WTC11 (cell line): Measurements from ENCODE around the gene TUBA3D. TPM values are rescaled to one million over a fixed set of nuclear protein-coding genes. Genes with fewer than 3 reads are reported as not detected.
"Not testable (repeated sequence)": the region's sequence is repeated elsewhere in the genome, so short reads cannot be mapped to it uniquely, and the experiment has no call there.

Experiments
- ATAC-seq: fragments of 200-7000 bp; cut with Tn5 transposase; 2 replicates; pipeline ENCODE4 v1.10.0; 2021; ENCODE audit warnings: mild to moderate bottlenecking, moderate library complexity
- CTCF ChIA-PET: fragments of 300-600 bp; sonication (Branson Sonifier 250); formaldehyde crosslinking; loops from one replicate; lab custom pipeline; 2021; ENCODE audit warnings: antibody characterized with exemption; lab: Charles Lee
- POLR2A ChIA-PET: fragments of 350-600 bp; sonication (Branson Sonifier 250); formaldehyde crosslinking; loops from one replicate; lab custom pipeline; 2021; ENCODE audit warnings: antibody characterized with exemption; lab: Charles Lee
- DNase-seq: peaks from one replicate; pipeline ENCODE4 v3.0.0; 2021; ENCODE audit warnings: low spot score
- H3K27ac Mint-ChIP-seq: 2 replicates; pipeline ENCODE4 v1.8.0; 2021; ENCODE audit warnings: mixed read lengths
- H3K27me3 Mint-ChIP-seq: 2 replicates; pipeline ENCODE4 v1.8.0; 2021; ENCODE audit warnings: low read depth, mild to moderate bottlenecking, moderate library complexity, mixed read lengths
- H3K36me3 Mint-ChIP-seq: 2 replicates; pipeline ENCODE4 v1.8.0; 2021; ENCODE audit warnings: mixed read lengths
- H3K4me1 Mint-ChIP-seq: 2 replicates; pipeline ENCODE4 v1.8.0; 2022; ENCODE audit warnings: mixed read lengths
- H3K4me3 Mint-ChIP-seq: 2 replicates; pipeline ENCODE4 v1.8.0; 2021; ENCODE audit warnings: mild to moderate bottlenecking, moderate library complexity, mixed read lengths
- H3K9me3 Mint-ChIP-seq: 2 replicates; pipeline ENCODE4 v1.8.0; 2021; ENCODE audit warnings: mixed read lengths
- E2F5 ChIP-seq: sonication (generic); formaldehyde crosslinking; IDR thresholded peaks from 2 replicates; pipeline ENCODE4 v1.8.1; 2022; ENCODE audit warnings: mild to moderate bottlenecking, moderate library complexity, missing genetic modification reagents
- GABPB1 ChIP-seq: sonication (generic); formaldehyde crosslinking; IDR thresholded peaks from 2 replicates; pipeline ENCODE4 v1.8.1; 2023; ENCODE audit warnings: mild to moderate bottlenecking, missing genetic modification reagents
- NR1H2 ChIP-seq: sonication (generic); formaldehyde crosslinking; IDR thresholded peaks from 2 replicates; pipeline ENCODE4 v1.9.0; 2021; ENCODE audit warnings: mild to moderate bottlenecking, moderate library complexity, missing genetic modification reagents
- ZNF671 ChIP-seq: fragments of 250-450 bp; sonication (Bioruptor Pico); IDR thresholded peaks from 2 replicates; pipeline ENCODE4 v1.8.0; 2021; ENCODE audit warnings: mild to moderate bottlenecking
- total RNA-seq: library from RNA; stranded (reverse); gene quantifications from 3 replicates; pipeline ENCODE4 v1.2.3, GENCODE V29; 2021
- TF ChIP-seq, protein P1 (sequence below): sonication (generic); formaldehyde crosslinking; IDR thresholded peaks from 2 replicates; pipeline ENCODE4 v1.8.0; 2022; ENCODE audit warnings: missing genetic modification reagents

TUBA3D gene
- total RNA-seq, 1 experiment from 2014 or later: 0.28 TPM

DNA sequence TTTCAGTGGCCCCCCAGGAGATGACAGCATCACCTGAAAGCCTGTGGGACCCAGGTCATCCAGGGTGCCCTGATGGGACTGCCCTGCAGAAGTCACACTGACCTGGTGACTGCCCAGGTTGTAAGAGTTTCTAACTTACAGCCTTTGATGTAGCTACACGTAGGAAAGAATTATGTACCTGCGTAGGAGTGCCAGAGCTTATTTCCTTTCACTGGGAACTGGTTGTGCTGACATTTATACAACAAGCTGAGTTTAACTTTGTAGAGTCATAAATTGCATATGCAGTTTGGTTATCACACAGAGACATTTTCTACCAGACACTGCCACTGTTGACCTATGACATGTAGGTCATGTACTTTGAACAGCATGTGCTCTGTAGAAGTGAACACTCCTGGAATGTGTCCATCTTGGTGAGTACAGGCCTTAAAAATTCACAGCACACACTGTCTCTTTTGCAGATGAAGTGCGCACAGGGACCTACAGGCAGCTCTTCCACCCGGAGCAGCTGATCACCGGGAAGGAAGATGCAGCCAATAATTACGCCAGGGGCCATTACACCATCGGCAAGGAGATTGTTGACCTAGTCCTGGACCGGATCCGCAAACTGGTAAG, 3.0 kb downstream of the TUBA3D start:
- H3K27me3 Mint-ChIP-seq, ATAC-seq, H3K4me3 Mint-ChIP-seq, H3K4me1 Mint-ChIP-seq, POLR2A ChIA-PET, DNase-seq, H3K9me3 Mint-ChIP-seq, H3K27ac Mint-ChIP-seq, H3K36me3 Mint-ChIP-seq, CTCF ChIA-PET: not testable (repeated sequence)

- H3K27me3 Mint-ChIP-seq, ATAC-seq, DNase-seq, H3K4me3 Mint-ChIP-seq, H3K36me3 Mint-ChIP-seq, POLR2A ChIA-PET, H3K27ac Mint-ChIP-seq, H3K4me1 Mint-ChIP-seq, H3K9me3 Mint-ChIP-seq: not testable (repeated sequence)
- CTCF ChIA-PET: interaction anchor here (0.6 kb wide), 1 partner anchor 13 kb away, joined by 5 read pairs; no protein-coding TSS in a partner anchor
These were observed 4.4 kb downstream of the TUBA3D start for GRCh38 chr2:131480351-131480750.

DNA sequence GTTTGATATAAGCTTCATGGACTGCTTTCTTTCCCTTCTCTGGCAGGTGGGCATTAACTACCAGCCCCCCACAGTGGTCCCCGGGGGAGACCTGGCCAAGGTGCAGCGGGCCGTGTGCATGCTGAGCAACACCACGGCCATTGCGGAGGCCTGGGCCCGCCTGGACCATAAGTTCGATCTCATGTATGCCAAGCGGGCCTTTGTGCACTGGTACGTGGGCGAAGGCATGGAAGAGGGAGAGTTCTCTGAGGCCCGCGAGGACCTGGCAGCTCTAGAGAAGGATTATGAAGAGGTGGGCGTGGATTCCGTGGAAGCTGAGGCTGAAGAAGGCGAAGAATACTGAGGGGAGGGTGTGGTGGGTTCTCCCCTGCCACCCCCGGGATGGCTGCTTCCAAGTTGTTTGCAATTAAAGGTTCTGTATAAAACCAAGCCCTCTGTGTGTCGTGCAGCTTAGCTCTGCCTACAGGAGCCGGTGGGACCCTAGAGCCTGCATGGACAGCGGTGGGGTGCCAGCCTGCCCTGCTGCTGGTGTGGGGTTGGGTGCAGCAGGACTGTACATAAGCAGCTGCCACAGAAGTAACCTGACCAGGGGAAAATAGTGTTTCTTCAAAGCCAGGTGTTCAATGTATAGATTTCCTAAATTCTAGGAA, 6.7 kb downstream of the TUBA3D start:
- POLR2A ChIA-PET, H3K36me3 Mint-ChIP-seq, CTCF ChIA-PET, H3K9me3 Mint-ChIP-seq, H3K27me3 Mint-ChIP-seq, ATAC-seq, DNase-seq, H3K27ac Mint-ChIP-seq, H3K4me3 Mint-ChIP-seq, H3K4me1 Mint-ChIP-seq: not testable (repeated sequence)

GRCh38 chr2:131483981-131484820, 8.3 kb downstream of the TUBA3D start:
- POLR2A ChIA-PET, H3K27me3 Mint-ChIP-seq, ATAC-seq, H3K27ac Mint-ChIP-seq, H3K4me1 Mint-ChIP-seq, CTCF ChIA-PET, H3K36me3 Mint-ChIP-seq, H3K4me3 Mint-ChIP-seq, H3K9me3 Mint-ChIP-seq, DNase-seq: not testable (repeated sequence)

GRCh38 chr2:131484906-131485460, 9.1 kb downstream of the TUBA3D start:
- CTCF ChIA-PET, H3K4me3 Mint-ChIP-seq, H3K36me3 Mint-ChIP-seq, H3K4me1 Mint-ChIP-seq, DNase-seq, POLR2A ChIA-PET, H3K27ac Mint-ChIP-seq, H3K27me3 Mint-ChIP-seq, ATAC-seq, H3K9me3 Mint-ChIP-seq: not testable (repeated sequence)

DNA sequence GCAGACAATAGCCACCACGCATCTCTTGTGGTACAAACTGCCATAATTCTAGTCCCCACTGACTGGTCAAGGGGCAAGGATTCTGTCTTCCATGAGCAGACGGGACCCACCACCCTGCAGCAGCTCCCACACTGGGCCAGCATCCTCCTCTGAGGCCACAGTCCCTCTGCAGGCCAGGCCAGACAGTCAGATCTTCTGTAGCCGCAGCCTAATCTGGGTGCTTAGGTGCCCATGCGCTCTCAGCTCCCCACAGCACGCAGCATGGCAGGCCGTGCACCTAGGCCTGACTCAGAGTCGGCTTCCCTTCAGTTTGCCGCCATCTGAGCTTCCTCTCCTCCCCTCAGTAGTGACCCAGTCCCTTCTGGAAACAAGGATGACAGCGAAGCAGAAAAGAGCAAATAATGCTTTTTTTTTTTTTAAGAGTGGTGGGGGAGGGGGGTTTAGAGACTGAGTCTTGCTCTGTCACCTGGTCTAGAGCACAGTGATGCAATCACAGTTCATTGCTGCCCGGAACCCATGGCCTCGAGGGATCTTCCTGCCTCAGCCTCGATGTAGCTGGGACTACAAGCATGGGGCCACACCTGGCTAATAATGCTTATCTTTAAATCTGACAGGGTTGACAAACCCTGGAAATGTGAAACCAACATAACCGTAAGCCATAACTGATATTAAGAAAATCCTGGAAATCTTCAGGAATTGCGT, 10.4 kb downstream of the TUBA3D start:
- H3K9me3 Mint-ChIP-seq, H3K36me3 Mint-ChIP-seq, CTCF ChIA-PET, POLR2A ChIA-PET, H3K4me3 Mint-ChIP-seq, DNase-seq, ATAC-seq, H3K27me3 Mint-ChIP-seq: not testable (repeated sequence)
- Mint-ChIP-seq H3K4me1 (peaks cover 11% of the 10 kb centered on the region), H3K27ac (0 out of 2 replicates have a peak overlapping the region, but pooled peaks have one; percentile 70)
- TF ChIP-seq GABPB1: peak; percentile 46; the same call in 1 of the 2 replicates

- peak overlapping the region; percentile 41; the same call in 1 of the 2 replicates for H3K27ac Mint-ChIP-seq
- H3K4me1 Mint-ChIP-seq: peaks cover 11% of the 10 kb centered on the region
- peaks cover 8% of the 10 kb centered on the region for H3K36me3 Mint-ChIP-seq
- no peak for TF ChIP-seq E2F5 (CRISPR knock-in tag)
- no peak for TF ChIP-seq ZNF671 (CRISPR knock-in tag)
- no peak for TF ChIP-seq NR1H2 (CRISPR knock-in tag)
- TF ChIP-seq, protein P1, sequence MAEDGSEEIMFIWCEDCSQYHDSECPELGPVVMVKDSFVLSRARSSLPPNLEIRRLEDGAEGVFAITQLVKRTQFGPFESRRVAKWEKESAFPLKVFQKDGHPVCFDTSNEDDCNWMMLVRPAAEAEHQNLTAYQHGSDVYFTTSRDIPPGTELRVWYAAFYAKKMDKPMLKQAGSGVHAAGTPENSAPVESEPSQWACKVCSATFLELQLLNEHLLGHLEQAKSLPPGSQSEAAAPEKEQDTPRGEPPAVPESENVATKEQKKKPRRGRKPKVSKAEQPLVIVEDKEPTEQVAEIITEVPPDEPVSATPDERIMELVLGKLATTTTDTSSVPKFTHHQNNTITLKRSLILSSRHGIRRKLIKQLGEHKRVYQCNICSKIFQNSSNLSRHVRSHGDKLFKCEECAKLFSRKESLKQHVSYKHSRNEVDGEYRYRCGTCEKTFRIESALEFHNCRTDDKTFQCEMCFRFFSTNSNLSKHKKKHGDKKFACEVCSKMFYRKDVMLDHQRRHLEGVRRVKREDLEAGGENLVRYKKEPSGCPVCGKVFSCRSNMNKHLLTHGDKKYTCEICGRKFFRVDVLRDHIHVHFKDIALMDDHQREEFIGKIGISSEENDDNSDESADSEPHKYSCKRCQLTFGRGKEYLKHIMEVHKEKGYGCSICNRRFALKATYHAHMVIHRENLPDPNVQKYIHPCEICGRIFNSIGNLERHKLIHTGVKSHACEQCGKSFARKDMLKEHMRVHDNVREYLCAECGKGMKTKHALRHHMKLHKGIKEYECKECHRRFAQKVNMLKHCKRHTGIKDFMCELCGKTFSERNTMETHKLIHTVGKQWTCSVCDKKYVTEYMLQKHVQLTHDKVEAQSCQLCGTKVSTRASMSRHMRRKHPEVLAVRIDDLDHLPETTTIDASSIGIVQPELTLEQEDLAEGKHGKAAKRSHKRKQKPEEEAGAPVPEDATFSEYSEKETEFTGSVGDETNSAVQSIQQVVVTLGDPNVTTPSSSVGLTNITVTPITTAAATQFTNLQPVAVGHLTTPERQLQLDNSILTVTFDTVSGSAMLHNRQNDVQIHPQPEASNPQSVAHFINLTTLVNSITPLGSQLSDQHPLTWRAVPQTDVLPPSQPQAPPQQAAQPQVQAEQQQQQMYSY (CRISPR knock-in tag): no peak
- ChIA-PET POLR2A (interaction anchor here (0.6 to 1.0 kb wide), 3 partner anchors 15 to 1303 kb away, joined by 3 to 7 read pairs (median 6); no protein-coding TSS in a partner anchor), CTCF (no interaction called here)
- H3K4me3 Mint-ChIP-seq: no peak overlapping the region
- DNase-seq (no peak), ATAC-seq (no peak)
- H3K9me3 Mint-ChIP-seq: no peaks in the 10 kb centered on the region
- H3K27me3 Mint-ChIP-seq: no peaks in the 10 kb centered on the region
These were observed 12.6 kb downstream of the TUBA3D start for GRCh38 chr2:131488306-131489205.
